GM08714 (cell line): Measurements from ENCODE around the gene CFAP77.

Experiments used
- H3K4me3 ChIP-seq: fragments of 200-500 bp; sonication (Bioruptor generic); 2 replicates; pipeline ENCODE4 v1.5.1; 2014; ENCODE audit warnings: mild to moderate bottlenecking, low read length, inconsistent platforms
- ZNF274 ChIP-seq: IDR thresholded peaks from 2 replicates; pipeline ENCODE4 v1.6.1; 2012; ENCODE audit warnings: mild to moderate bottlenecking, low read depth, low read length

Gene CFAP77

DNA sequence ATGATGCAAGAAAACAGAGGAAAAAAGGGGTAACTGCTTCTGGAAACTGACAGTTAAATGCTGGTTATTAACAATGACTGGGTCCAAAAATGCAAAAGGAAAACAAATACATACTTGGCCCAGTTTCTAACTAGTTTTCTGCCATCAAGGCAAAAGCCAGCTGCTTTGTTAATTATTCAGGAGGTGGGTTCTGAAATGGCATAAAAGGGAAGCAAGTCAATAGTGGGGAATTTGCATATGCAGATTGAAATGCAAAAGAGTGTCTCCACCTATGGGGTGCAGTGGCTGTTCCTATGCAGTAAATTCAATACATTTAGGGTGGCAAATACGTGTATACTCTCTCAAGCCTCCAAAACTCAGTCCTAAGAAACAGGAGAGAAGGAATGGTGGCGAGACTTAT lies 205.8 kb downstream of the CFAP77 start:
- TF ChIP-seq ZNF274 = no peak
- H3K4me3 ChIP-seq = no peak overlapping the region

DNA sequence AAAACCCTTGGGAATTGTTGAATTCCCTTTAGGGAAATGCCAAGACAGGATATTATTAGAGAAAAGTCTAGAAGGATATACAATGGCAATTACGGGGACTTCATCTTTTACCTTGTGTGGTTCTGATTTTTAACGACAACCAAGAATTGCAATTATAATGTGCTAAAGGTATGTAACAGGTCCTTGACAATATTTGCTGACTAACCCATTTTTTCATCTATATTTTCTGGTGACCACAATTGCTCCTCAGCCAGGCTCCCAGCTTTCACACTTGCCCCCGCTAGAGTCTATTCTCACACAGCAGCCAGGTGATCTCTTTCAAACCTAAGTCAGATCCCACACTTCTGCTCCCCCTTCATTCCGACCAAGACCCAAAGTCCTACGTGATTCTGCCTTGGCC lies 206.7 kb downstream of the CFAP77 start:
- no peak for TF ChIP-seq ZNF274
- no peak overlapping the region for H3K4me3 ChIP-seq

DNA sequence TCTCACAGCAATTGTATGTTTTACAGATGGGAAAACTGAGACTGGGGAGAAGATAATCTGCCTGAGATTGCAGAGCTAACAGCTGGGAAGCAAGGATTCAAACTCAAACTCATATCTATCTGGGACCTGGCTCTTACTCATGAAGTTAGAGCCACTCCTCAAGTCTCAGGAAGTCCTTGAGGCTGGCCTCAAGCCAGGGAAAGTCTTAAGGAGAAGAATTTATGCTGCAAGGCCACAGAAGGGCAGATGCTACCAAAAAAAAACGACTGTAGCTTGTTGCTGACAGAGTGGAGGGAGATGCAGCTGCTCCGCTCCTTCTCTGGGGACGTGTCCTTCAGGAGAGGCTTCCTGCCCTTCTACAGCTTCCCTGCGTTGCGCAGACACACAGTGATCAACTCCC lies 212.1 kb downstream of the CFAP77 start:
- no peak overlapping the region for H3K4me3 ChIP-seq
- no peak for TF ChIP-seq ZNF274
